Omental fat pad (tissue), 4 donors: Measurements from ENCODE around the gene HSD3B7. TPM values are rescaled to one million over a fixed set of nuclear protein-coding genes. Genes with fewer than 3 reads are reported as not detected.

Experiments used
- ATAC-seq: fragments of 150-250 bp; one replicate; pipeline ENCODE4 v1.9.1; 2016; ENCODE audit warnings: mild to moderate bottlenecking, moderate library complexity; ENCODE audit not compliant: low FRiP score
- DNase-seq: peaks from one replicate; pipeline ENCODE4 v3.0.0-alpha.2; 2019; ENCODE audit warnings: low spot score
- CTCF ChIP-seq, 3 donors: fragments of 450-650 bp; IDR thresholded peaks; one replicate each; pipeline ENCODE4 v1.5.1; 2016 to 2017; ENCODE audit warnings: antibody characterized with exemption in 3 of 3, mild to moderate bottlenecking in 3 of 3, moderate library complexity in 2 of 3
- total RNA-seq, 4 donors: library from RNA; depleted of rRNA; stranded (reverse); fragments of >200 nt; gene quantifications; one replicate each; pipeline ENCODE4 v1.1.0, GENCODE V29; 2016

The HSD3B7 gene
- total RNA-seq, 4 donors from 2014 or later, result 23.2 to 45.3 (median 33.0) TPM

GRCh38 chr16:30967795-30968194 is 17.2 kb upstream of the HSD3B7 start:
- DNase-seq (no peak), ATAC-seq (no peak)
- no peak for TF ChIP-seq CTCF (IDR thresholded peaks at IDR 0.05)

GRCh38 chr16:30969246-30969842 is 15.7 kb upstream of the HSD3B7 start:
- DNase-seq (no peak), ATAC-seq (no peak)
- TF ChIP-seq CTCF (IDR thresholded peaks at IDR 0.05), result no peak

- ATAC-seq, result no peak
- no peak for TF ChIP-seq CTCF (IDR thresholded peaks at IDR 0.05)
- no peak for DNase-seq
Measured at GRCh38 chr16:30971298-30971697, 13.7 kb upstream of the HSD3B7 start.

- TF ChIP-seq CTCF (IDR thresholded peaks at IDR 0.05), result no peak
- ATAC-seq, result no peak
- DNase-seq, result no peak
Measured at GRCh38 chr16:30972872-30973271, 12.1 kb upstream of the HSD3B7 start.

GRCh38 chr16:30974348-30974747 is 10.7 kb upstream of the HSD3B7 start:
- TF ChIP-seq CTCF (IDR thresholded peaks at IDR 0.05), result no peak
- no peak for ATAC-seq
- DNase-seq, result no peak

- ATAC-seq, result no peak
- no peak for TF ChIP-seq CTCF (IDR thresholded peaks at IDR 0.05)
- DNase-seq, result no peak
Measured at GRCh38 chr16:30976486-30976885, 8.5 kb upstream of the HSD3B7 start.

- DNase-seq (no peak), ATAC-seq (no peak)
- TF ChIP-seq CTCF (IDR thresholded peaks at IDR 0.05), result no peak
Measured at GRCh38 chr16:30977502-30977901, 7.5 kb upstream of the HSD3B7 start.
